NB4 (cell line): ENCODE results near the gene SH3PXD2A.

Experiments
- DNase-seq: peaks from one replicate; pipeline ENCODE4 v3.0.0; 2010; ENCODE audit warnings: low read depth
- H3K4me3 ChIP-seq: one replicate; pipeline ENCODE4 v1.5.1; 2011; ENCODE audit warnings: mild to moderate bottlenecking, low read depth, low read length, moderate library complexity
- MYC ChIP-seq: IDR thresholded peaks from 2 replicates; pipeline ENCODE4 v1.6.1; 2011; ENCODE audit warnings: low read depth, low read length
- POLR2A ChIP-seq: IDR thresholded peaks from 2 replicates; pipeline ENCODE4 v1.6.1; 2011; ENCODE audit warnings: mild to moderate bottlenecking; ENCODE audit not compliant: insufficient read length; ENCODE audit errors: extremely low read depth
- TF ChIP-seq, protein P1 (sequence below): IDR thresholded peaks from one replicate; pipeline ENCODE4 v1.5.1; 2012; ENCODE audit warnings: low read depth, low read length
- TF ChIP-seq, protein P2 (sequence below): IDR thresholded peaks from 2 replicates; pipeline ENCODE4 v1.6.1; 2011; ENCODE audit warnings: low read depth, low read length

SH3PXD2A gene

DNA sequence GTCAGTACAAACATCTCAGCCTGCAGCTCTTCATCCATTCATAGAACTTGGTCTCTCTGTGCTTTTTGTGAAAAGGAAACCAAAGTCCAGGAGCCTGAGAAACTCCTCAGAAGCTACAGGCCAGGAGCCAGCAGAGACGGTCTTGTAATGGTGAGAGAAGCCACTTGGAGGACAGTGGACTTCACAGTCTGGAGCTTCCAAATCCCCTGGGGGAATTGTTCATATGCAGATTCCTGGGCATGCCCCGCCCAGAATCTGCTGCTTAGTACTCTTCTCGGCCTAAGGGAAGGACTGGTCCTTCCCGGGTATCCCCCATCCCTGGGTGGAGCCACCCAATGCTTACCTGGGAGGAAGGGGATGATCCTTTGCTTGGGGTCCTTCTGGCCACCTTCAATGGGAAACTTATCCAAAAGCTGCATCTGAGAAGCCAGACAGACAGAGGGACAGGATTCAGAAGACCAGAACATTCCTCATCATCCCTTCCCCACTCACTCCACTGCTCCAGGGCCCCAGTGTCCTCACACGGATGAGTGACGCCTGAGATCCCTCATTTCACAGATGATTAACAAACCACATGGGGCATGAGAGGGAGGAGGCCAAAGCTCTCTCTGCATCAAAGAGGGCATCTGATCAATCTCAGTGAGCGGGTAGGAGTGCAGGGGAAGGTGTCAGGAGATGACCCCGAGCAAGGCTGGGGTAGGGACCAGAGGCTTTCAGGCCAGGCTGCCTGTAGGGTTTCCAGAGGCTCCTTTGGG, 88.4 kb downstream of the SH3PXD2A start:
- no peak for DNase-seq
- no peak for TF ChIP-seq MYC
- TF ChIP-seq, protein P1, sequence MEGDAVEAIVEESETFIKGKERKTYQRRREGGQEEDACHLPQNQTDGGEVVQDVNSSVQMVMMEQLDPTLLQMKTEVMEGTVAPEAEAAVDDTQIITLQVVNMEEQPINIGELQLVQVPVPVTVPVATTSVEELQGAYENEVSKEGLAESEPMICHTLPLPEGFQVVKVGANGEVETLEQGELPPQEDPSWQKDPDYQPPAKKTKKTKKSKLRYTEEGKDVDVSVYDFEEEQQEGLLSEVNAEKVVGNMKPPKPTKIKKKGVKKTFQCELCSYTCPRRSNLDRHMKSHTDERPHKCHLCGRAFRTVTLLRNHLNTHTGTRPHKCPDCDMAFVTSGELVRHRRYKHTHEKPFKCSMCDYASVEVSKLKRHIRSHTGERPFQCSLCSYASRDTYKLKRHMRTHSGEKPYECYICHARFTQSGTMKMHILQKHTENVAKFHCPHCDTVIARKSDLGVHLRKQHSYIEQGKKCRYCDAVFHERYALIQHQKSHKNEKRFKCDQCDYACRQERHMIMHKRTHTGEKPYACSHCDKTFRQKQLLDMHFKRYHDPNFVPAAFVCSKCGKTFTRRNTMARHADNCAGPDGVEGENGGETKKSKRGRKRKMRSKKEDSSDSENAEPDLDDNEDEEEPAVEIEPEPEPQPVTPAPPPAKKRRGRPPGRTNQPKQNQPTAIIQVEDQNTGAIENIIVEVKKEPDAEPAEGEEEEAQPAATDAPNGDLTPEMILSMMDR, result no peak
- TF ChIP-seq, protein P2, sequence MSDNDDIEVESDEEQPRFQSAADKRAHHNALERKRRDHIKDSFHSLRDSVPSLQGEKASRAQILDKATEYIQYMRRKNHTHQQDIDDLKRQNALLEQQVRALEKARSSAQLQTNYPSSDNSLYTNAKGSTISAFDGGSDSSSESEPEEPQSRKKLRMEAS, result no peak
- TF ChIP-seq POLR2A, result no peak
- no peak overlapping the region for H3K4me3 ChIP-seq

DNA sequence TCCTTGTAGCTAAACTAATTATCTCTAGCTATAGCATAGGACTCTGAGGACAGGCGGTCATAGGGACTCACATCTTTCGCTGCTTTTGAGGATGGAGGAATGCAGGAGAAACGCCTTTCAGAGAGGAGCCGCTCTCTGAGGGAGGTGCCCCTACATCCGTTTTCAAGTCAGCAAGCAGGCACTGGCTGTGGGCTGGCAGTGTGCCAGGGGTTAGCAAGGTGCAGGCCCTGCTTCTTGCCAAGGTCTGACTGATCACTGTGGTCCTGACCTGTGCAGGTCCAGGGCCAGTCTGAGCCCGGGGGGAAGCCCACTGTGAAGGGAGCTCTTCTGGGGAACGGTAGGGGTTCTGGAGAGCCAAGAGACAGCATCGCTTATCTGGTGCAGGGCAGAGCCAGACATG, 89.4 kb downstream of the SH3PXD2A start:
- no peak overlapping the region for H3K4me3 ChIP-seq
- DNase-seq, result peak; percentile 30
- TF ChIP-seq, protein P1, result no peak
- no peak for TF ChIP-seq POLR2A
- TF ChIP-seq, protein P2, result no peak
- TF ChIP-seq MYC, result no peak

DNA sequence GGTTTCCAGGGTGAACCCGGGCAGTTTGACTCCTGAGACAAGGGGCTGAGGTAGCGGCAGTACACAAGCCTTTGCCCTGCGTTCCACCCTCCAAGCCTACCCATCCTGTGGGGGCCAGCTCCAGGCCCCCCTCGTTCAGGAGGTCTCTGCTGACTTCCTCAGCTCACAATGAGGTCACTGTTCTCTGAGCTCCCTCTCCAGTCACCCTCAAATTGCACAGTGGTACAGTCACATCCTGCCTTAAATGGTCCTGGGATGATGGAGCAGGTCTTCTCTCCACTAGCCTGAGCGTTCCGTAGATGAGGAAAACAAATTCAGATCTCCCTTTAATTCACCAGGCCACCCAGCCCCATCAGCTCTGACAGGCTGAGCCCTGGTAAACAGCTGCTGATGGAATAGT, 90.2 kb downstream of the SH3PXD2A start:
- no peak for DNase-seq
- TF ChIP-seq, protein P1, result no peak
- TF ChIP-seq, protein P2, result no peak
- TF ChIP-seq MYC, result no peak
- no peak for TF ChIP-seq POLR2A

DNA sequence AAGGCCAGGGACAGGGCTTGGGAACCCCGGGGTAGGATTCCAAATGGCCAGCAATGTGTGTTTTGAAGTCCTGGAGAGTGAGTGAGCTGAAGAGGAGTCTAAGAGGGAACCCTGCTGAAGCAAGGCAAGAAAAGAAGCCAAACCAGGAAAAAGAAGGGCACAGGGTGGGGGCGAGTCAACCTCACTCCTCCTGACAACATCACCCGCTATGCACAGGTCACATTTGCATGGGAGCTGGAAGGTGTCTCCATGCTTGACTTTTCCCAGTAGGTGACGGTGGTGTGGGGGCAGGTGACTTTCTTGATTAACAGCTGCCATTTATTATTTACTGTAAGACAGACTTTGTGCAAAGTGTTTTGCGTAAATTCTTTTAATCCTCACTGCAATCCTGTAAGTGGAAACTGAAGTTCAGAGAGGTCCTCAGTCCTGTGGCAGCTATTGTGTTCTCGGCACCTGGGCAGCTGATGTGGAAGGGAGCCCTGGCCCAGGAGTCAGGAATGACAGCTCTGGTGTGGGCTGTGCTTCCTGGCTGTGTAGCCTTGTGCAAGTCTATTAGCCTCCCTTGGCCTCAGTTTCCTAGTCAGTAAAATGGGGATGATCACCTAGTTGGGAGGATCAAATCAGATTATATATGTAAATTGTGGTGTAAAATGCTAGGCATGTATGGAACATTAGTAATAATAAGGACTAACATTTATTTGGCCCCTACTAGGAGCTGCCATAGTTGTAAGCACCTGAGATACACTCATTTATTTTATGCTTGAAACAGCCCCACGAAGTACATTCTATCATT, 90.9 kb downstream of the SH3PXD2A start:
- no peak for TF ChIP-seq POLR2A
- TF ChIP-seq, protein P1, result no peak
- no peak for TF ChIP-seq MYC
- TF ChIP-seq, protein P2, result no peak
- H3K4me3 ChIP-seq, result peak overlapping the region; percentile 16
- no peak for DNase-seq

More for the DNA sequence above, 90.2 kb downstream of the SH3PXD2A start:
- H3K4me3 ChIP-seq, result no peak overlapping the region

DNA sequence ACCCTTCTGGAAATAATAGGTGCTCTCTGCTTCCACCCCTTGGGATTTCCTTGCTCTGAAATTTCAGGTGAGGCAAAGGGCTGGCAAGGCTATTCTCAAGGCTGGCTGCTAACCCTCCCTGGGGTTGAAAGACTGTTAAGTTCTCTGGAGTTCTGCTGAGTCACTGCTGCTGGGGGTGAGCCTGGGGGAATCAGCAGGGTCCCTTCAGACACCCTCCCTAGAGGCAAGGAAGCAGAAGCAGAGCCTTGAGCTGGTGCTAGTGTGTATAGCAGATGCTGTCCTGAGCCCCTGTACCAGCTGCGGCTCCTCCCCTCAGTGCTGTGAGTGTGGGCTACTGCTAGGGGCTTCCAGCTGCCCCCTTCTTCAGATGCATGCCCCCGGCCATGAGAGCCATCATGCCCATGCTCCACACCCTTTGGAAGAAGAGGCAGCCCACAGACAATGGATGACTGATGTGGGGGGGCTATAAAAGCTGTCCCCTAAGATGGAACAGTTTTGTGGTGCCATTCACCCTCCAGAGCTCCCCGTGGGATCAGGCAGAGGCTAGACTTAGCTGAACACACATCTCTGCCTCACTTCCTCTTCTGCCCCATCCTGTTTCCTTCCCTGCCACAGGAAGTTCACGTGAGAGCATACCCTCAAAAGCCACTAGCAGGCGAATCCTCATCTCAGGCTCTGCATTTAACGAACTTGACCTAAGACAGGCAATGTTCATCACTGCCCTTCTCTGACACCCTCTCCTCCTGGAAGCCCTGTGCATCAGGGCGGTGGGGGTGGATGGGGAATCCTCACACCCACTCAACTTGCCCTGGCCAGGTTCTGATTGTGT, 91.8 kb downstream of the SH3PXD2A start:
- H3K4me3 ChIP-seq, result peak overlapping the region; percentile 16
- TF ChIP-seq POLR2A (peak; percentile 33), MYC (peak; percentile 75)
- TF ChIP-seq, protein P2, result peak; percentile 59; the same call in 1 of the 2 replicates
- TF ChIP-seq, protein P1, result no peak
- peak; percentile 95 for DNase-seq
